Eye (tissue), 1 donor: ENCODE measurements around the gene DIP2C.
"Not testable (repeated sequence)": the region's sequence is repeated elsewhere in the genome, so short reads cannot be mapped to it uniquely, and the experiment has no call there.

Experiments
- DNase-seq: peaks from one replicate; pipeline ENCODE4 v3.0.0-alpha.2; 2015

The DIP2C gene

DNA sequence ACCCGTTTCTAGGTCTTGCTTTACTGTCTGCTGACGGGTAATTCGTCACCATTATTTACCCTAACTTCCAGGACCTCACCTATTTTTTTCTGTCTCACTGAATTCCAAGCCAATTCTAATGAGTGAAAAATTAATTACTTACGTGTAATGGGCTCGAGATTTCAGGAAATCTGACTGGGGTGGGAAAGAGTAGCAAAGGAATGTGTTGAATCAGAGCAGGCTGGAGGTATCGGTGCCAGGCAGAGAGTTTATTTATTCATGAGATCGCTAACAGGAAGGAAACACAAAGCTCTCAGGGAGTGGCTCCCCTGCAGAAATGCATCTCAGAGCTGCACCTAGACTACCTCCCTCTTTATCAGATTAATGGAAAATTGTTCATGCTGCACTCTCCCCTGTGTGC lies 4.0 kb upstream of the DIP2C start:
- DNase-seq, result peak; percentile 50

DNA sequence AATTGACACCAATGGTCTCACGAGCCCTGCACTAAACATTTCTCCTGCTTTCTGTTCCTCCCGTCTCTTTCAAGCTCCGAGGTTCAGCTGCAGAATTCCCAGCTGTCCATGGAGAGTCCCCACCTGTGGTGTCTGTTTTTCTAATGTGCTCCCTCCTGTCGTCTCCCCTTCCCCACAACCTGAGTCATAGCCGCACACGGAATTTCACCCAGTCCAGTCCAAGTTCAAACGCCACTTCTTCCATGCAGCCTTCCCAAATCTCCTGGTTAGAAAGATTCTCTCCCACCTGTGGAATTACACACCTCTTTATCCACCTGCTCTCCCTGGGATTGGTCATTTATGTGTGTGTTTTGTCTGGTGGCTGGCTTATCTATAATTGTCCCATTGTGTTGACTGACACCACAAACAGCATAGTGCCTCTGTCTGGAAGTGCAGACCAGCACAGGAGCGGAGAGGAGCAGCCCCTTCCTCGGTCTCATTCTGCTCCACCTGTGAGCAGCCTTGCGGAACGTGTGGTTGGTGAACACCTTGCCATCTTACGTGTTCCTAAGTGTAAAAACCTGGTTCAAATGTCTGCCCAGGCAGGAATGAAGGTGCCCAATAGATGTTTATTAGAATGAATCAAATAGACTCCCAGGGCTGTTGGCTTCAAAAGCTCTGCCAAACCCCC lies 3.3 kb upstream of the DIP2C start:
- DNase-seq, result no peak

DNA sequence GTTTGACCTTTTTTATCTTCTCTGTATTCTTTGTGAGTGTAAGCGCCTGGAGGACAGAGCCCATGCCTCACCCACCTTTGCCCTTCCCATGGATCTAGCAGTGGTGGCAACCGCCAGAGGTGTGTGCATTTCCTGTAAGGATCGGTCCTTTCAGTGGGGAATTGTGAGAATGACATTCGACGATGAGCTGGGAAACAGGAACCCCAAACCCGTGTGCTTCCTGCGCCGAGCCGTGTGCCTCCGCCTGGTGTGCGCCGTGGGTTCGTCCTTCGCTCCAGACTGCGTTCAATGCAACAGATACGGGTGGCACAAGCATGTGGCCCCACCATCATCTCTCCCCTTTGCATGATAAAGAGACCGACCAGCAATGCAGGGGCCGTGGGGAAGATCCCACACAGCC lies 1.7 kb upstream of the DIP2C start:
- DNase-seq, result no peak

DNA sequence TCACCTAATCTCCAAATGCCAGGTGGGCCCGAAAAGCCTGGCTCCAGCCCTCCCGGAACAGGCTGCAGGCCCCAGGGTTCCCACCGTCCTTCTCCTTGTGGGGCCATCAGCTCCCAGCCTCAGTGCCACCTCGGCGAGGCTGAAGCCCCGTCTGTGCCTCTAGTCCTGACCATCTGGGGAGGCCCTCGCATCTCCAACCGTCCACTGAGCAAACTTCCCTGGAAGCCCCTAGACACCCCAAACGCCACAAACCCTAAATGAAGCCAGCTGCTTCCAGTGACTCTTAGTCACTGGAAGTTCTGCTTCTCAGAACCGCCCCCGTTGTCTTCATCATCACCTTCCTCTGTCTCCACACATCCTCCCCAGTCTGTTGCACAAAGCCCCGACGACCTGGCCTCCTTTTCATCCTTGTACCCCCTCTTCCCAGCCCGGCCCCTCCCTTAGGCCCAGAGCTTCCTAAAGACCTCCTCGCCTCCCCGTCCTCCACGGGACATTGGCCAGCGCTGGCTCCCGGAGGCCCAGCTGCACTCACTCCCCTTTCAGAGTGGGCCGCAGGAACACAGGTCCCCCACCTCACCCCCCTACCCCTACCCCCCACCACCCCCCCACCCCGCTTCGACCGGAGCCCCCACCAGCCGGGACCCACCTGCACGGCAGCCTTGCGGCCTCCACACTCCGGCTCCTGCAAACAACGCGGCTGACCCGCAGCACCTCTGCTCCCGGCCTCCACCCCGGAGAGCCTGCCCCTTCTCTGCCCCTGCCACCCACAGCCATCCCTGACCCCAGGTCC lies 1.1 kb upstream of the DIP2C start:
- DNase-seq, result no peak

DNA sequence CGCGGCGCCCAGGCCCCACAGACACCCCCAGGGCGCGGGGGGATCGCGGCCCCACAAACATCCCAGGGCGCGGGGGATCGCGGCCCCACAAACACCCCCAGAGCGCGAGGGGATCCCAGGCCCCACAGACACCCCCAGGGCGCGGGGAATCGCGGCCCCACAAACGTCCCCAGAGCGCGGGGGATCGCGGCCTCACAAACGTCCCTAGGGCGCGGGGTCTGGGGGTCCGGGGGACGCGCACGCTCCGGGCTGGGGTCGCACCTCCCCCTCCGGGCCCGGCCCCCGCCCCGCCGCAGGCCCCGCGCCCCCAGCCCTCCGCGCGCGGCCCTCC lies 382 bp downstream of the DIP2C start:
- DNase-seq, result no peak

DNA sequence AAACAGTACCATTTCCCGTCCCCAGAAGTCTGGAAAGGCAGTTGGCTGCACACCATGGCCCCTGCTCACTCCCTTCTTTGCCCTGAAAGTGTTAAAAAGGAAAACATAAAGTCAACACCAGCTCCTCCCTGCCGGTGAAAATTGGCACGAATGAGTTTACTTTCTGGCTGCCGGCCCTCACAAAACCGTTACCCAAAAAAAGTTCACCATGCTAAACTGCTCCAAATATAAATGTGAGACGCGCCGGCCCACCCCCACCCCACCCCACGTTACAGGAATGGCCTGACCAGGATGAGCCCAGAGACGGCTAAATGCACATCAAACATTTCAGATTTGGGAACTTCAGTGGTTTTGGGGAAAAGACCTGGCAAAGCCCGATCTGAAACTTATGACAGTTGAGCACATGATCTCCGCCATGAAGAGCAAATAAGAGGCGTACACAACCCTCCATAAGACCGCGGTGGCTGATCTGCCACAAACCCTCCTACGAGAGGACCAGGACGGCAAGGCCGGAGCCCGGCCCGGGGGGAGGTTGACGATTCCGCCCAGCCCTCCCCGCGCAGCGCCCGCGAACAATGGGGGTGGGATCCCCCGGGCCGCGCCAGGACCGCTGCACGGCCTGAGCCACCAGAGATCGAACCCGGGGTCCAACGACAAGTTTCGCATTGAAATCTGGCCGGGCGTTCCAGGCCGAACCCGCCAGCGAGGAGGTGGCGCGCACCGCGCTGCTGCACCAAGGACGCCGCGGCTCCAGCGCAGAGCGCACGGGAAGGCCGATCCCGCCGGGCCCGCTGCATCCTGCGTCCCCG lies 952 bp downstream of the DIP2C start:
- DNase-seq, result peak; percentile 79

DNA sequence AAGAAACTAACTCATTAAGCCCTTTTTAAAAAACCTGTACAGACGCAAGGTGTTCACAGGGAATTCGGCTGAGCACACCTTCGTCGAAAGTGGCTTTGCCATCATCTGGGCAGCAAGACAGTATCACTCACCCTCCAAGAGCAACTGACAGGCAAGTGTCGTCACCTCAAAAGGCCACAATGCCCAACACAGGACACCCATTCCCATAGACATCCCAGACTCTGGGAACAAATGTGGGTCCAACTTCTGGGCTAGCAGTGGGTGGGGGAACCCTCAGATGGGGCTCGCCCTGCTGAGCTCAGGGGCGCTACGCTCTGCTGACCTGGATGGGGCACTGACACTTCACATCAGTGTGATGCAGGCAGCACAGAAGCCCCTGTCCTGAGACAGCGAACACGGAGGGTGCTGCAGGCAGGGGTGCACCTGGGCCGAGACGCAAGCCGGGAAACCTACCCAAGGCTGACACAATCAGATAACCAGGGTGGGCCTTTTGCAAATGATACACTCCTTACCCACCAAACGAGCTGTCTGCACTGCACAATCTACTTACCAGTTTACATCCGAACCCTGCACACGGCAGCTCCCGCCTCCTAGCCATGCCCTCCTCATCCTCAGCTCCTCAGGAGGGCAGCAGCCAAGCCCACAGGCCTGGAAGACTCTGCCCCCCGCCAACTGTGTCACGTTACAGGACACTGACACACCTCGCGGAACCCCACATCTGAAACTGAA lies 1.7 kb downstream of the DIP2C start:
- no peak for DNase-seq

DNA sequence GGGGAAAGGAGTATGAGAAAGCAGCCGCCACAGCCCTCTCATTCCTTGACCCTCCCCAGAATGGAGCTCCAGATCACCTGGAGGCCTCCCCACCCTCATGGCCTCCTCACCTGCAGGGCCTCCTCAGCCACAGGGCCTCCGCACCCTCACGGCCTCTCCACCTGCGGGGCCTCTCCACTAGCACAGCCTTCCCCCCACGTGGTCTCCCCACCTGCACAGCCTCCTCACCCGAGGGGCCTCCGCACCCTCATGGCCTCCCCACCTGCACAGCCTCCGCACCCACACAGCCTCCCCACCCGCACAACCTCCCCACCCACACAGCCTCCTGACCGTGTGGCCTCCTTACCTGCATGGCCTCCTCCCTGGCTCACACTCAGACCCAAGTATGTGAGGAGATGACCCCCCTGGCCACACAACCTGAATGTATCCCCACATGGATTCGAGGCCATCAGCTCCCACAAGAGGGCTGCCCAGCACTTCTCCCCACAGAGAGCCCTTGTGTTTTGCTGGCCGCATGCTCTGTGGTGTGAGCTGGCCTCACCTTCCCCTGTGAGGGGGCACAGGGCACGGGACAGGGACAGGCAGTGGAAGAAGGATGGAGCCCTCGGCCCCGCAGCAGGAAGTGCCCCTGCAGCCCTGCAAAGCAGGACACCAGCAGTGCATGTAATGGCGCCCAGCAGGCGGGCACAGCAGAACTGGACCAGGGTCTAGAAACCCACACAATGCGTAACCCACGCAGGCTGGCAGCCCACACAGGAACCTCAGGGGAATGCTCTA lies 3.1 kb downstream of the DIP2C start:
- no peak for DNase-seq

DNA sequence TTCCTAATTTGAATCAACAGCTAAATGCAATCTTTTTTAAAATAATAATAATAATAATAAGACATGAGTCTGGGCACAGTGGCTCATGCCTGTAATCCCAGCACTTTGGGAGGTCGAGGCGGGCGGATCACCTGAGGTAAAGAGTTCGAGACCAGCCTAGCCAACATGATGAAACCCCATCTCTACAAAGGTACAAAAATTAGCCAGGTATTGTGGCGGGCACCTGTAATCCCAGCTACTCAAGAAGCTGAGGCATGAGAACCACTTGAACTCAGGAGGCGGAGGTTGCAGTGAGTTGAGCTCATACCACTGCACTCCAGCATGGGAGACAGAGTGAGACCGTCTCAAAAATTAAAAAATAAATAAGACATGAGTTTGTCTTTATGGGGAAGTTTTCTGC lies 3.9 kb downstream of the DIP2C start:
- no peak for DNase-seq

DNA sequence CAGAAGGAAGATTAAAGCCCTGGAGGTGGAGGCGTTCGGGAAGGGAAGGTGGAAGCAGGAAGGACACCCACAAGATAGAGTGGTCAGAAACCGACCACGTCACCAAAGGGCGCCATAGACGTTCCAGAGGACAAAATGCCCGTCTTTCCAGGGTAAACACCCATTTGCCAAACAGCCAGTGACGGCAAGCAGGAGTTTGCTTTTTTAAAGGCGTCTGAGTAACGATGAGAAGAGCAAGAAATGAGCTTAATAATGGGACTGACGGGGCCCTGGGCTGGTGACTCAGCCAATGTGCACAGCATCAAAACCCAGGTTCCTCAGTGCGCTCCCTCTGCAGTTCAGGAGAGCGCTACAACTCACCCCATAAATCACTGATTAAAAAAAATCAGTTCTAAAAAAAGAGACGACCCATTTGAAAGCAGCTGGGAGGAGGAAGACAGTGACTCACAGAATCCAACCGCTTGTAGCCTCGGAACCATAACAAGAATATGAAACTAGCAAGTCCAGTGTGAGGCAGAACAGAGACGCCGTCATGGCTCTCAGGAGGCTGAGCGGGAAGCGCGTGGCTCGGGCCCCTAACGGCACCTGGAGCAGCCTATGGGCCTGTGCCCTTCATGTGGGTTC lies 5.9 kb downstream of the DIP2C start:
- DNase-seq, result no peak

DNA sequence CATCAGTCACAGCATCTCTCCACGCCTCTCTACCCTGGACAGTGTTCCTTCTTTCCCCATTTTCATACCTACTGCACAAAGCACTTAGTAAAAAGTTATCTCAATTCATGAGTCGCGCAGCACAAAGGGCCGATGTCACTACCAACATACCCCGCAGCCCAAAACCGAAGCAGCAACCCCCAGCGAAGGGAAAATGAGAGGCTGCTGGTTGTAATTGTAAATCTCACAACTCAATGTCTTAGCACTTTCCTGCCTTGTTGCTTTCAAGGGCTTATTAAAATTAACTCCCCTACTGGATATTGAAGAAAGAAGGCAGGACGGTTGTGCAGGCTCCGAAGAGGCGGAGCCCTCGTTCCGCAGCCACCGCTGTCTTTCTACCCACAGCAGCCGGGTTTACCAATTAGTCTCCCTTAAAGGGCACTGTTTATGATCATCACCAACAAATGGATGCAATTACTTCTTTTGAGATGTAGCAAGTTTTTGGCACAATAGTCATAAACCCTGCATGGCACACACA lies 6.5 kb downstream of the DIP2C start:
- no peak for DNase-seq

DNA sequence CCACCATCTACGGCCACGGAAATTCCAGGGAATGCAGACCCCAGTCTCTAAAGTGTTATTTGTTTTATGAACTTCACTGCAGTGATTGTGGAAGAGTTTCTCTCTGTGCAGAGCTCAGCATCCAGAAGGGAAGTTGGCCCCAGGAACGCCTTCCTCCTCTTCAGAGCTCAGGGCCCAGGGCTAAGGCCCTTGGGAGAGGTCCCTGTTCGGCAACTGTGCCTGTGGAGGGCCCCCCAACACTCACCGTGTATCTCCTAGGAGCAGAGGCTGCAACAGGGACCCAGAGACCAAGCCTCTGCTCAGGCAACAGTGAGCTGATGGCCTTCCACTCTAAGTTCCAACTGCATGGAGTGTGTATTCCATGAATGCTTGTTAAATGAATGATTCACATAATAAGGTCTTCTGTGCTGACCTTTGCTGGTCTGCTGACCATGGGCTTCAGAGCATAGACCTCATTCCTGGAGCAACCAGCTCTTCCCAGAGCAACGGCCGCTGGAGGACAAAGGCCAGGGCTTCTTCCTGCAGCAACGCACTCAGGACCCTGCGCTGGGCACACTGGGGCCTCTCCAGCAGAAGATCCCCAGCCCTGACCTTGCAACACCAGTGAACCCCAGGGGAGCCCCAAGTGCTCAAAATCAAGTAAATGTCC lies 7.7 kb downstream of the DIP2C start:
- DNase-seq, result no peak

DNA sequence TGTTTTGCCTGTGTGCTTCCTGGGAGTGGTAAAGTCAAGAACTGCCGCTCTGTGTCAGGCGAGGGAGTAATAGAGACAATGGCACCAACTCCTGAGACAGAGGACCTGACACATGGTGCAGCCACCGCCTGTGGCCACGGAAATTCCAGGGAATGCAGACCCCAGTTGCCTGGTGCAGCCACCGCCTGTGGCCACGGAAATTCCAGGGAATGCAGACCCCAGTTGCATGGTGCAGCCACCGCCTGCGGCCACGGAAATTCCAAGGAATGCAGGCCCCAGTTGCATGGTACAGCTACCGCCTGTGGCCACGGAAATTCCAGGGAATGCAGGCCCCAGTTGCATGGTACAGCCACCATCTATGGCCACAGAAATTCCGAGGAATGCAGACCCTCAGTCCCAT lies 8.7 kb downstream of the DIP2C start:
- DNase-seq, result no peak

DNA sequence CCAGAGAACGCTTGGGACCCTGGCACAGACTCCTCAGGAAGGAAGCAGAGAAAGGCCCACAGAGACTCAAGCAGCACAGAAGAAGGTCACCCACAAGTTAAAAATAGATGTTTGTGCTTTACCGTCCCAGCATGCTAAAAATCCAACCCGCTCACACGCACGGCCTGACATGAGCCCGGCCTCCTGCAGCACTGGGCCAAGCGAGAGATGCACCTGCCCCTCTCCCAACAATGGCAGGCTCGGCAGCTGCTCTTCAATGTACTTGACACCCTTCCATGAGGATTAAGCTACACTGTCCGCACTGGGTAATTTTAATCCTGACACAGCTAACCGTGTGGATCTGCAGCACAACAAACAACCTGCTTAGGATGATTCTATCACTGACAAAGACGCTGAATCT lies 9.3 kb downstream of the DIP2C start:
- DNase-seq, result no peak

DNA sequence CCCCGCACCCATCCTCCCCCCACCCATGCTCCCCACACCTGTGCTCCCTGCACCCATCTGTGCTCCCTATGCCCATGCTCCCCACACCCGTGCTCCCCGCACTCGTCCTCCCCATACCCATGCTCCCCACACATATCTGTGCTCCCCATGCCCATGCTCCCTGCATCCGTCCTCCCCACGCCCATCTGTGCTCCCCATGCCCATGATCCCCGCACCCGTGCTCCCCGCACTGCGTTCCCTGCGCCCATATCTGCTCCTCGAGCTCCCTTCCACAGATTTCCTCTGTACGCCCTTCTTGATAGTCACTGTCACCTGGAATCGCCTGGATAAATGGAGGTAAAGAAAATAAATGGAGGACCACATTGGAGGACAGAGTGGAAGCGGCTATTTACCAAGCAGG lies 9.9 kb downstream of the DIP2C start:
- DNase-seq, result no peak

DNA sequence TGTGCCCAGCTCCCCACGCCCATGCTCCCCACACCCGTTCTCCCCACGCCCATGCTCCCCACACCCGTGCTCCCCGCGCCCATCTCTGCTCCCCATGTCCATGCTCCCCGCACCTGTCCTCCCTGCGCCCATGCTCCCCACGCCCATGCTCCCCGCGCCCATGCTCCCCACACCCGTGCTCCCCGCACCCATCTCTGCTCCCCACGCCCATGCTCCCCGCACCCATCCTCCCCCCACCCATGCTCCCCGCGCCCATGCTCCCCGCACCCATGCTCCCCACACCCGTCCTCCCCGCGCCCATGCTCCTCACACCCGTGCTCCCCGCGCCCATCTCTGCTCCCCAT lies 10.8 kb downstream of the DIP2C start:
- DNase-seq, result not testable (repeated sequence)

DNA sequence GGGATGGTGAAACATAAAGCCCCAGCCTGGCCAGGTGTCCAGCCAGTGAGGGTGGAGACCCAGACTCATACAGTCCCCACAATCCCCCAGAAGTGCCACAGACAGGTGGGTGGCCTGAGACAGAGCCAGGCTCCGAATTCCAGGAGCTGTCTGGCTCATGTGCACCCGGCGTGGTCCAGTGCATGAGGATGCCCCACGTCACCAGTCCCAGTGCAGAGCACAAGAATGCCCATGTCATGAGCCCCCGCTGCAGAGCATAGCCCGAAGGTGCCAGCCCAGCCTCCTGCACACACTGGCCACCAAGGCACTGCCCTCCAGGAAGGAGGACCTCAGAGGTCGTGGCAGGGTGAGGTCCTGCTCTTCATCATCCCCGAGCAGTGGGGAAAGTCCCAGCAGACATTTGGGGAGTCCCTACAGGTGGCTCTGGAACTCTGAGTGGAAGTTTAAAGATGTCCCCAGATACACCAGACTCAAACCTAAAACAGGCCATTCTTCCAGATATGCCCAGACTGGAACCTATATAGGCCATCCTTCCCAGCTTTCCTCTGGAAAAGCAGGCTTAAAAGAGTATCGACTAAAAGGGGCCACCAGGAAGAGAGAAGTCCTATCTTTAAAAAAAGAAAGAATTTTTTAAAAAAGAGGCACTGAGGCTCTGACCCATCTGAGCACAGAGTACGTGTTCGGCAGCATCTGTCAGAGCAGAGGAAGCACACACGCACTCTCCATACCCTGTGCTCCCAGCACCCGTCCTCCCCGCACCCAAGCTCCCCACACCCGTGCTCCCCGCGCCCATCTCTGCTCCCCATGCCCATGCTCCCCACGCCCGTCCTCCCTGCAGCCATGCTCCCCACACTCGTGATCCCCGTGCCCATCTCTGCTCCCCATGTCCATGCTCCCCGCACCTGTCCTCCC lies 11.5 kb downstream of the DIP2C start:
- DNase-seq, result no peak

DNA sequence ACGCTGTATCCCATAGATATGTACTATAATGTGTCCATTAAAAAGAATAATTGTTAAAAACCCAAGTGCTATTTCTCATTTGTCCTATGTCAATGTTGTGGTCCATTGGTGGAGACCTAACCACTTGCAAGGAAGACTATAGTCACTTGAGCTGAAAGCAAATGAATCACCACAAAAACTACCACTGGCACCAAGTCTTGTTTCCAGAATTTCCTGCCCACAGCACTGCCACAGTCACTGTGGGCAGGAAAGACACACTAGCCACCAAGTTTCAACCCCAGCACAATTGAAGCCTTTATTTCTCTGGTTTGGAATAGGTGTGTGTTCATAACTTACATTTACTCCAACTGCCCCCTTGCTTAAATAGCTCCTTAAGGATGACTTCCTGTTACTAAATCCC lies 12.4 kb downstream of the DIP2C start:
- DNase-seq, result no peak

DNA sequence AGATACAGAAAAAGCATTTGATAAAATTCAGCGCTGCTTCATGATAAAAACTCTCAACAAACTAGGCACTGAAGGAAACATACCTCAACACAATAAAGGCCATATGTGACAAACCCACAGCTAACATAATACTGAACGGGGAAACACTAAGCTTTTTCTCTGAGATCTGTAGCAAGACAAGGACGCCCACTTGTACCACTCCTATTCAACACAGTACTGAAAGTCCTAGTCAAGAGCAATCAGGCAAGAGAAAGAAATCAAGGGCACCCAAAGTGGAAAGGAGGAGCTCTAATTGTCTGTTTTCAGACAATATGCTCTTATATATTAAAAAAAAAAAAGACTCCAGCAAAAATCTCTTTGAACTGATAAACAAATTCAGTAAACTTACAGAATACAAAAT lies 13.3 kb downstream of the DIP2C start:
- DNase-seq, result no peak

DNA sequence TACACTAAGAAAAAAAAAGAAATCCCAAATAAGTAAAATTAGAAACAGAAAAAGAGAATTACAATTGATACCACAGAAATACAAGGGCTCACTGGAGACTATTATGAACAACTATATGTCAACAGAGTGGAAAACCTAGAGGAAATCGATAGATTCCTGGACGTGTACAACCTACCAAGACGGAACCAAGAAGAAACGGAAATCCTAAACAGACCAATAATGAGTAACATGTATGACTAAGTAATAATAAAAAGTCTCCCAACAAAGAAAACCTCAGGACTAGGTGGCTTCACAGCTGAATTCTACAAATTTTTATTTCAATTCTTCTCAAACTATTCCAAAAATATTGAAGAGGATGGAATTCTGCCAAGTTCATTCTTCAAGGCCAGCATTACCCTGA lies 13.9 kb downstream of the DIP2C start:
- DNase-seq, result no peak
